Activated CD4-positive, alpha-beta memory T cell treated with anti-CD3 and anti-CD28 coated beads for 36 hours (primary cell): ENCODE data around the gene PPP1R14C. TPM values are rescaled to one million over a fixed set of nuclear protein-coding genes. Genes with fewer than 3 reads are reported as not detected.
"Not testable (repeated sequence)": the region's sequence is repeated elsewhere in the genome, so short reads cannot be mapped to it uniquely, and the experiment has no call there.

ENCODE experiments used
- CTCF ChIA-PET: fragments of 350-600 bp; sonication (Branson Sonifier 250); formaldehyde crosslinking; loops from one replicate; lab custom pipeline; 2021; ENCODE audit warnings: antibody characterized with exemption, inconsistent platforms; lab: Charles Lee
- POLR2A ChIA-PET: fragments of 350-600 bp; sonication (Branson Sonifier 250); formaldehyde crosslinking; loops from one replicate; lab custom pipeline; 2021; ENCODE audit warnings: antibody characterized with exemption; lab: Charles Lee
- DNase-seq: peaks from one replicate; pipeline ENCODE4 v3.0.0-alpha.2; 2020
- H3K27ac Mint-ChIP-seq: one replicate; pipeline ENCODE4 v1.8.0; 2021; ENCODE audit warnings: mixed read lengths
- H3K27me3 Mint-ChIP-seq: one replicate; pipeline ENCODE4 v1.8.0; 2021; ENCODE audit warnings: mixed read lengths
- H3K36me3 Mint-ChIP-seq: one replicate; pipeline ENCODE4 v1.8.0; 2021; ENCODE audit warnings: mixed read lengths
- H3K4me1 Mint-ChIP-seq: one replicate; pipeline ENCODE4 v1.8.0; 2021; ENCODE audit warnings: low read depth, mixed read lengths
- H3K4me3 Mint-ChIP-seq: one replicate; pipeline ENCODE4 v1.8.0; 2021; ENCODE audit warnings: mild to moderate bottlenecking, mixed read lengths
- H3K9me3 Mint-ChIP-seq: one replicate; pipeline ENCODE4 v1.8.0; 2021; ENCODE audit warnings: mixed read lengths
- intact Hi-C: fragments of 100-400 bp; cut with micrococcal nuclease; formaldehyde crosslinking; loops from one replicate; pipeline ENCODE4 v1.15.1; 2023
- total RNA-seq, 2 experiments: library from RNA; stranded (reverse); gene quantifications; one replicate each; pipeline ENCODE4 v1.2.3, GENCODE V29; 2021

The PPP1R14C gene
- total RNA-seq, 2 experiments from 2014 or later, result 0.21 to 0.36 TPM

DNA sequence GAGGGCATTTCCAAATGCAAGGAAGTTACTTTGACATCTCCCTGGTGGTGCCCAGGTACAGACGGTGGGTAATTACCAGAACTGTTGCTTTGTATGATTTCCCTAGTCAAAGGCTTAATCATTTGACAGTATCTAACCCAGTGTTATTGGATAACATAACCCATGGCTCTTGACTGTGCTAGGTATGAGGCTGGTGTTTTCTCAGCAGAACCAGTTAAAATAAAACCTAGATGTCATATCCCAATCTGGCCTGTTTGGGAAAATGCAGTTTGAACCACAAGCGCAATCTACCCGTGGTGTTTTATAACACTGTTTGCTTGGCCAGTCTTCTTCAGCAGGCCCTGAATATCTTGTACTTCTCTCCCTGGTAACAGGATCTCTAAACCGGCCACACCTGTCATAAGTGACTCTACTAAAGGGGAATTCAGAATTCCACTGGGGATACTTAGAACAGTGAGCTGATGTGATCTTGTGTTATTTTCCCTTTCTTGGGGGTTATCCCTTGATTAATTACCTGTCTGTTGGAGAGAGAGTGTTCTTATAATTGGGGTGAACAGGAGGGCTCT lies 32.8 kb downstream of the PPP1R14C start:
- H3K36me3 Mint-ChIP-seq, result no peaks in the 10 kb centered on the region
- DNase-seq, result no peak
- peaks cover 22% of the 10 kb centered on the region for H3K27me3 Mint-ChIP-seq
- CTCF ChIA-PET, result no interaction called here
- no peak overlapping the region for H3K27ac Mint-ChIP-seq
- H3K9me3 Mint-ChIP-seq, result no peaks in the 10 kb centered on the region
- POLR2A ChIA-PET, result no interaction called here
- intact Hi-C loops, result no loop called here
- H3K4me3 Mint-ChIP-seq, result no peak overlapping the region
- peaks cover 2% of the 10 kb centered on the region for H3K4me1 Mint-ChIP-seq

DNA sequence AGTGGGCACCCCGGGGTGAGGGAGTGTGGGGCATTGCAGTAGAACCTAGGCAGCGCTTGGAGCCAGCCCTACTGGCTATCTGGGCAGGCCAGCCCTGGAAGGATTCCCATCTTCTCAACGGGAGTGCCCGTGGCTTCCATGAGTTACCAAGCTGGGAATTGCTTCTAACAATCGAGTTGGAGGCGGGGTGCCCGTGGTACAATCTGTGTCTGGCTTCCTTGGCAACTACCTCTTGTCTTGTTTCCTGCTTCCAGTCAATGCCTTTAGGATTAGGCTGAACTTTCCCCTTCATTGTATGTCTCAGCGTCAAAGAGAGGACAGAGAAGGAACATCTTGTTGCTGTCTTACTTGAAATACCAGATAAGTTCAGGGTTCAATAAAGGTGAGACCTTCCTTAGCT lies 33.3 kb downstream of the PPP1R14C start:
- intact Hi-C loops, result no loop called here
- peaks cover 19% of the 10 kb centered on the region for H3K27me3 Mint-ChIP-seq
- H3K9me3 Mint-ChIP-seq, result no peaks in the 10 kb centered on the region
- H3K36me3 Mint-ChIP-seq, result no peaks in the 10 kb centered on the region
- no peaks in the 10 kb centered on the region for H3K4me1 Mint-ChIP-seq
- ChIA-PET CTCF (no interaction called here), POLR2A (no interaction called here)
- H3K27ac Mint-ChIP-seq, result no peak overlapping the region
- DNase-seq, result no peak
- no peak overlapping the region for H3K4me3 Mint-ChIP-seq

DNA sequence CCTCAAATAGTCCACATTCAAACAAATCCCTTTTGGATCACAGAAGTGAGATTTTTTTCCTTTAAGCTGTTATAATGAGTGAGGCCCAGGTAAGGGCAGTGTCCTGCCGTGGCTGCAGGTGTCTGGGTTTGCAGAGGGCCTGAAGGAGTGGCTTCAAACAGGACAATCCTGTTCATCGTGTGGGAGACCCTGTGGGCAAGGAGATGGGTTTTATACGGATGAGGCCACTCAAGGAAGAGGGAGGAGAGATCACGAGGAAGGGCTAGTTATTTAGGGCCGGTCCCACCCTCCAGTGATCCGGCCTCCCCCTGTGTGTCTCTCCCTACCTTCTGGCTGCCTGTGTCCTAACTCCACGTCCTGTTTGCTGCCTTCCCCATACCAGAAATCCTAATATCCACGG lies 33.8 kb downstream of the PPP1R14C start:
- ChIA-PET POLR2A (no interaction called here), CTCF (no interaction called here)
- H3K9me3 Mint-ChIP-seq, result no peaks in the 10 kb centered on the region
- no peak for DNase-seq
- intact Hi-C loops, result no loop called here
- peaks cover 16% of the 10 kb centered on the region for H3K27me3 Mint-ChIP-seq
- H3K4me3 Mint-ChIP-seq, result no peak overlapping the region
- H3K4me1 Mint-ChIP-seq, result no peaks in the 10 kb centered on the region
- H3K27ac Mint-ChIP-seq, result no peak overlapping the region
- H3K36me3 Mint-ChIP-seq, result no peaks in the 10 kb centered on the region

DNA sequence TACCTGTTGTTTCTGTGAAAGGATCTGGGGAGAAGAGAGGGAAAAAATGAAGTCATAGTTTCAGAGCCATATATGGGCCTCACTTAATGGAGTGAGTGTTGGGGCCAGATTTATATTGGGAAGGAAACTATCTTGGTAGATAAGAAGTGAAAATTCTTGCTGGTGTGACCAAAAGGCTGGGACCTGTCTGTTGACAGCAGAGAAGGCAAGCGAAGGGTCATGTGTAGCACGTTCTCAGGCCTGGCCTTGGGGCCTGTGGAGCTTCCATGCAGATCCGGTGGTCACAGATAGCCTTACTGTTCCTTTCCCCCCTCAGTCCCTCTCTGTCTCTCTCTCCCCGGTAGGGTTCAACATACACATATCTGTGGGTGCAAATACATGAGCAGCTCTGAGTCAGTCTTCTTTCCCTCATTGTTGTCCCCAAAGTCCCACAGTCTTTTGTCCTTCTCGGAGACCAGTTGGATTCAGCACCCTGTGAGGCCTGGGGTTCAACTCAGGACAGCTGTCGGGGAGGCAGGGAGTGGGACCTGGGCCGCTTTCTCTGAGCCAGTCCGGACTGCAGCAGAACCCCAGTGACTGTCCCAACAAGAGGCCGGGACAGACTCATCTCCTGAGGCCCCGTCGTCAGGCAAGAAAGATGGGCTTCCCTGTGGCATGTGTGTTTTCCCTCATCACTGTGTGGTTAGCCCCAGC lies 34.6 kb downstream of the PPP1R14C start:
- peaks cover 12% of the 10 kb centered on the region for H3K27me3 Mint-ChIP-seq
- intact Hi-C loops, result no loop called here
- H3K4me3 Mint-ChIP-seq, result no peak overlapping the region
- DNase-seq, result no peak
- no peaks in the 10 kb centered on the region for H3K4me1 Mint-ChIP-seq
- CTCF ChIA-PET, result no interaction called here
- POLR2A ChIA-PET, result no interaction called here
- no peaks in the 10 kb centered on the region for H3K36me3 Mint-ChIP-seq
- H3K27ac Mint-ChIP-seq, result no peak overlapping the region
- no peaks in the 10 kb centered on the region for H3K9me3 Mint-ChIP-seq

DNA sequence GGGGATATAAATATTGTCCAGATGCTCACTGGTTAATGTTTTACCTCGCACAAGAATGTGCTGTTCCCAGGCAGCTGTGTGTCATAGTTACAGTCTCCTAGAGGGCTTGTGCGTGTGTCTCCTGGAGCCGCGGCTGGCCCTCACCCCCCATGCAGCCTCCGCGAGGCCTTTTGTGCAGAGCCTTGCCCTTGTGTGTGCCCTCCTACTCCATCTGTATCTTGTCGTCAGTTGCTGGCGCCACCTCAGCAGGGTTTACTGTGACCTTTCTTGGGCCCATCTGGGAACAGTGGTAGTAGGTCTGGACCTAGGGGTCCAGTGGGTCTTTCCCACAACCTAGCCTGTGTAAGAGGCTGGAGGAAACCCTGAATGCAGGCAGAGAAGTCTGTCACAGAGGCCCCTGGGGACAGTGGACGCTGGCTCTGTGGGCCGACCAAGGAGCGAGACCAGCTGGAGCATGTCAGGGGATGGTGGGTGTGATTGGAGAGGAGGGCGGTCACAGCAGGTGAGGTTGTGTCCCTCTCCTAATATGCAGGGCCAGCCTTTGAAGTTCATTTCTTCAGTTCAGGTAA lies 35.2 kb downstream of the PPP1R14C start:
- no peak for DNase-seq
- Mint-ChIP-seq H3K4me1 (no peaks in the 10 kb centered on the region), H3K36me3 (no peaks in the 10 kb centered on the region), H3K4me3 (no peak overlapping the region), H3K9me3 (no peaks in the 10 kb centered on the region), H3K27ac (no peak overlapping the region), H3K27me3 (peaks cover 10% of the 10 kb centered on the region)
- POLR2A ChIA-PET, result no interaction called here
- intact Hi-C loops, result no loop called here
- CTCF ChIA-PET, result no interaction called here

DNA sequence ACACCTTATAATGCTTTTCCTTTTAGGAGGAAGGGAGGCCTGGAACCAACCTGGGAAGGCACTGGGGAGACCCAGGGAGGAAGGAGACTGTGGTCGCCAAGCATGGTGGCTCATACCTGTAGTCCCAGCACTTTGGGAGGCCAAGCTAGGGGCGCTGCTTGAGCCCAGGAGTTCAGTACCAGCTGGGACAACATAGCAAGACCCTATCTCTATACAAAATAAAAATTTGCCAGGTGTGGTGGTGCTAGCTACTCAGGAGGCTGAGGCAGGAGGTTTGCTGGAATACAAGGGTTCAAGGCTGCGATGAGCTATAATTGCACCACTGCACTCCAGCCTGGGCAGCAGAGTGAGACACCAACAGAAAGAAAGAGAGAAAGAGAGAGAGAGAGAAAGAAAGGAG lies 36.2 kb downstream of the PPP1R14C start:
- CTCF ChIA-PET, result no interaction called here
- Mint-ChIP-seq H3K4me3 (no peak overlapping the region), H3K27ac (no peak overlapping the region), H3K27me3 (peaks cover 6% of the 10 kb centered on the region), H3K36me3 (no peaks in the 10 kb centered on the region), H3K9me3 (no peaks in the 10 kb centered on the region), H3K4me1 (no peaks in the 10 kb centered on the region)
- no peak for DNase-seq
- intact Hi-C loops, result no loop called here
- POLR2A ChIA-PET, result no interaction called here

DNA sequence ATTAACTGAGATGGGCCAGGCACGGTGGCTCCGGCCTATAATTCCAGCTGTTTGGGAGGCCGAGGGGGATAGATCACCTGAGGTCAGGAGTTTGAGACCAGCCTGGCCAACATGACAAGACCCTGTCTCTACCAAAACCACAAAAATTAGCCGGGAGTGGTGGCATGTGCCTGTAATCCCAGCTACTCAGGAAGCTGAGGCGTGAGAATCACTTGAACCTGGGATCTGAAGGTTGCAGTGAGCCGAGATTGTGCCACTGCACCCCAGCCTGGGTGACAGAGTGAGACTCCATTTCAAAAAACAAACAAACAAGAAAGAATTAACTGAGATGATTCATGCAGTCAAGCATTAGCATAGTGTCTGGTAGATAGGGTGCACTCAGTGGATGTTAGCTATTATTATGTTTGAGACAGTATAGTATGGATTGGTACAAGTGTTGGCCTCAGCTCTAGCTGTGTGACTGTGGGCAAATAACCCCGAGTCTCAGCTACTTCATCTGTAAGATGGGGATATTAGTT lies 37.1 kb downstream of the PPP1R14C start:
- H3K36me3 Mint-ChIP-seq, POLR2A ChIA-PET, CTCF ChIA-PET, H3K4me1 Mint-ChIP-seq, H3K27me3 Mint-ChIP-seq, DNase-seq, H3K27ac Mint-ChIP-seq, H3K4me3 Mint-ChIP-seq, intact Hi-C loops, H3K9me3 Mint-ChIP-seq: not testable (repeated sequence)

DNA sequence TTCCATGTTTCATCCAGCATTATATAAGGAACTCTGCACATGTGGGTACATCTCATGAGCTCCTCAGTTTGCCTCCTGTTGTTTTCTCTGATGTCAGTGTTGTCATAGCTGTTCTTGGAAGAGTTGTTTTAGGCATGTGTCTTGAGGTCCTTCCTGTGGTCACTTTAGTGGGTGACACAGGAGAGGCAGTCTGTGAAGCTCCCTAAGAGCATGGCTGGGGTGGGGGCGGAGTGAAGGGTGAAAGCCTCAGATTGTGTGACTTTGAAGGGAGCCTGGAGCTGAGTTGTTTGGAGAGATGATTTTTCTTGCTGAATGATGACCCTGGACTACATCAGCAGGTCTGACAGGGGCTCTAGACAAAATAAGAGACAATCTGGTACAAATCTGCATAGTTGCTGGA lies 37.7 kb downstream of the PPP1R14C start:
- Mint-ChIP-seq H3K4me3 (no peak overlapping the region), H3K27ac (no peak overlapping the region), H3K27me3 (peaks cover 8% of the 10 kb centered on the region), H3K36me3 (no peaks in the 10 kb centered on the region), H3K4me1 (no peaks in the 10 kb centered on the region), H3K9me3 (no peaks in the 10 kb centered on the region)
- CTCF ChIA-PET, result no interaction called here
- intact Hi-C loops, result no loop called here
- POLR2A ChIA-PET, result no interaction called here
- DNase-seq, result no peak

DNA sequence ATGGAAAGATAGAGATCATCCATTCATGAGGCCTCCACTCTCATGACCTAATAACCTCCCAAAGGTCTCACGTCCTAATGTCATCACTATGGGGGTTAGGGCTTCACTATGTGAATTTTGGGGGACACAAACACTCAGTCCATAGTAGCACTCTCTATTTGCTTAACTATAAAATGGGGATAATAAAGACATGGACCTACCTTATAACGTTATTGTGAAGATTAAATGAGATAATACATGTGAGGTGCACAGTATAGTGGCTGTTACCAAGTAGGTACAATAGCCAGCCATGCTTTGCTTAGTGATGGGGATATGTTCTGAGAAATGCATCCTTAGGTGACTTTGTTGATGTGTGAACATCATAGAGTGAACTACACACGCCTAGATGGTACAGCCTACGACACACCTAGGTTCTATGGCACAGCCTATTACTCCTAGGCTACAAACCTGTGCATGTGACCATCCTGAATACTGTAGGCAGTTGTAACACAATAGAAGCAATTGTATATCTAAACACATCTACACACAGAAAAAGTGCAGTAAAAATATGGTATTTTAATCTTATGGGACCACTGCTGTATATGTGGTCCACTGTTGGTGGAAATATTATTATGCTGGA lies 39.7 kb downstream of the PPP1R14C start:
- DNase-seq, result no peak
- CTCF ChIA-PET, result interaction anchor here (1.0 kb wide), 1 partner anchor 213 kb away, joined by 3 read pairs; no protein-coding TSS in a partner anchor
- Mint-ChIP-seq H3K4me1 (no peaks in the 10 kb centered on the region), H3K27me3 (peaks cover 6% of the 10 kb centered on the region), H3K4me3 (no peak overlapping the region), H3K36me3 (no peaks in the 10 kb centered on the region), H3K27ac (no peak overlapping the region), H3K9me3 (no peaks in the 10 kb centered on the region)
- intact Hi-C loops, result no loop called here
- POLR2A ChIA-PET, result no interaction called here

DNA sequence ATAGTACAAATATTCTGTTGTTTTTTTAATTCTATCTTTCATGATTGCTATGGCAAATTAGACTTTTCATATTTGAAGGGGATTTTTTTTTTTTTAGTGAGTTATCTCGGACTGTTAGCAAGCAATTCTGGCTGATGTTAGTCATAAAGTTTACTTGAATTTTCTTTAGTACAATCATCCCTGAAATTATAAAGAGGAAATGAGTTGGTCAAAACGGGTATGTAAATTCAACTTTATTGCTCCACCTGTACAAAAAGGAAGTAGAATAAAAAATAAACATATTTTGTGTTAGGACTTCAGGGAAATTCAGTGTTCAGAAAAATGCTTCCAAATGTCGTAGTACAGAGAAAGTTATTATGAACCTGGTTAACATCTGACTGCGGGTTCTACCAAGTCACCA lies 40.3 kb downstream of the PPP1R14C start:
- Mint-ChIP-seq H3K36me3 (no peaks in the 10 kb centered on the region), H3K4me3 (no peak overlapping the region), H3K9me3 (no peaks in the 10 kb centered on the region)

DNA sequence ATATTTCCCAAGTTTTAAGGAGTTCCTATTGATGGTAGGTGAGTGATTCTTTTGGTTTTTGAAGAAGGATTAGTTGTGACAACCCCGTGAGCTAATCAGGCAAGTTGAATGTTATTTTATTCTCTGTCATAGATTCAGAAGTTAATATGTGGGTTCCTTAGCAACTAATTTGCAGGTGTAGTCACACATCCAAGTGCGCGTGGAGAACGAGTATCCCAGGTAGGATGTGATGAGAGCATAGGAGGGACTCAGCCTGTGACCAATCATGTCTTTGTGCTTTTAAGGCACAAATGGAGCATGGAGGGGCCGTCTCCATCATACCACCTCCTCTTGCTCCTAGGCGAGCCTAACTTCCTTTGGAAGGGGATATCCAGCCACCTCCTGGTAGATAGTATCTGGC lies 41.1 kb downstream of the PPP1R14C start:
- no peak for DNase-seq
- Mint-ChIP-seq H3K4me3 (no peak overlapping the region), H3K9me3 (no peaks in the 10 kb centered on the region), H3K27me3 (peaks cover 6% of the 10 kb centered on the region), H3K4me1 (no peaks in the 10 kb centered on the region), H3K36me3 (no peaks in the 10 kb centered on the region), H3K27ac (no peak overlapping the region)
- CTCF ChIA-PET, result no interaction called here
- POLR2A ChIA-PET, result no interaction called here
- intact Hi-C loops, result no loop called here

More for the DNA sequence above, 40.3 kb downstream of the PPP1R14C start:
- intact Hi-C loops, result no loop called here
- Mint-ChIP-seq H3K4me1 (no peaks in the 10 kb centered on the region), H3K27ac (no peak overlapping the region), H3K27me3 (peaks cover 6% of the 10 kb centered on the region)
- CTCF ChIA-PET, result no interaction called here
- no peak for DNase-seq
- POLR2A ChIA-PET, result no interaction called here

DNA sequence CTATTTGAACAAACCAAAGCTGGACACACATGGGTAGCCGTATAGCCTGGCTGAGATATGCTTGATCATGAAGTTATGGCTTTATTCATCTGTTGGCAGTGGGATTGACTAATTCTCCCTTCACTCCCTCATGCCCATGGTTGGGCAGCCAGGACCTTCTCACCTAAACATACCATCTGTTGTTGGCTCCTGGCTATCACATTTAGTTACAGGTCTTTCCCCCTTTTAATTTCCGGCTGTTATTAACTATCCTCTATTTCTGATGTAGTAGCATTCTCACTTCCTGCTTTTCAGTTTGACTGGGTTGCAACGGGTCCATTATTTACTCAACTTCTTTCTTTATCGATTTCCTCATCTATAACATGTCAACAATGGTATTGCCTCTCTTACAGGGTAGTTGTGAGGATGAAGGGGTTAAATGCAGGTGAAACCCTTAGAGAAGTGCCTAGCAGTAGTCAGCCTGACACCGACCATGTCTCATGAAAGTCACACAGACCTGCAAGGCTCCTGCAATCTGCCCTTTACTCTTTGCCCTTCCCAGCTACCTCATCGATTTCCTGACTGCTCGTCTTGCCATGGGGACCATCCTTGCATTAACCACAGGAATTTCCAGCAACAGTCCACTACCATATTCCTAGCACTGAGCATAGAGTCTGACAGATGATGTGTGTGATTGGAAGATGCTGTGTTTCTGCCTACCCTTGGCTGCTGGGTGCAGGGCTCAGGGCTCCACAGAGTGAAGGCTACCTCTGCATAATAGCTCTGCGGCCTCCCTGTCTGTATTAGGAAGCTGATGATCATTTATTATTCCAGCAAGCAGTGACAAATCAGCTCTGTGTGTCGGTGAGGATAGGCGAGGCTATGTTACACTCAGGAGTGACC lies 42.2 kb downstream of the PPP1R14C start:
- intact Hi-C loops, result no loop called here
- no peak overlapping the region for H3K27ac Mint-ChIP-seq
- peaks cover 6% of the 10 kb centered on the region for H3K27me3 Mint-ChIP-seq
- no peaks in the 10 kb centered on the region for H3K9me3 Mint-ChIP-seq
- H3K36me3 Mint-ChIP-seq, result no peaks in the 10 kb centered on the region
- POLR2A ChIA-PET, result no interaction called here
- no peak for DNase-seq
- no peak overlapping the region for H3K4me3 Mint-ChIP-seq
- no peaks in the 10 kb centered on the region for H3K4me1 Mint-ChIP-seq
- CTCF ChIA-PET, result interaction anchor here (0.9 kb wide), 2 partner anchors 106 to 210 kb away, joined by 3 to 7 read pairs; no protein-coding TSS in a partner anchor
